Endothelial cell of umbilical vein (primary cell): Measurements from ENCODE around the gene AHCY. TPM values are rescaled to one million over a fixed set of nuclear protein-coding genes. Genes with fewer than 3 reads are reported as not detected.
"Not testable (repeated sequence)": the region's sequence is repeated elsewhere in the genome, so short reads cannot be mapped to it uniquely, and the experiment has no call there.

ENCODE experiments used
- BruUV-seq: library from RNA; stranded (reverse); fragments of 400-500 nt; replicated peaks from 2 replicates; lab custom pipeline; 2021; lab: Mats Ljungman, UMichigan
- CTCF ChIA-PET: fragments of 300-600, 350-600 bp; sonication (Branson Sonifier 250); formaldehyde crosslinking; loops from one replicate; lab custom pipeline; 2021; ENCODE audit warnings: antibody characterized with exemption, inconsistent platforms; lab: Charles Lee
- POLR2A ChIA-PET: fragments of 300-600, 350-600 bp; sonication (Branson Sonifier 250); formaldehyde crosslinking; loops from one replicate; lab custom pipeline; 2021; ENCODE audit warnings: antibody characterized with exemption, inconsistent platforms; lab: Charles Lee
- DNase-seq: peaks from one replicate; pipeline ENCODE4 v3.0.0-alpha.2; 2011; ENCODE audit warnings: low read depth, low spot score
- FAIRE-seq: peaks from 2 replicates; lab custom pipeline; 2011; peaks lifted over from hg19 to GRCh38; lab: Jason Lieb, UNC
- H2AFZ ChIP-seq: 2 replicates; pipeline ENCODE4 v1.6.0; 2012; ENCODE audit warnings: low read depth, low read length, control low read depth, inconsistent platforms
- H3K27ac ChIP-seq: 2 replicates; pipeline ENCODE4 v1.5.1; 2011; ENCODE audit warnings: low read depth, mild to moderate bottlenecking, control low read depth, low read length, moderate library complexity; ENCODE audit not compliant: insufficient read depth
- H3K27me3 ChIP-seq, 2 experiments: 2 replicates each; pipeline versions ENCODE4 v1.6.0 to v1.6.1; 2011; ENCODE audit warnings: low read length in 2 of 2, mixed read lengths in 1 of 2; ENCODE audit not compliant: control insufficient read depth in 2 of 2, insufficient read depth in 2 of 2
- H3K36me3 ChIP-seq, 2 experiments: 2 replicates in 1 of 2; 3 replicates in 1 of 2; pipeline ENCODE4 v1.5.1; 2011; ENCODE audit warnings: low read length in 2 of 2, mild to moderate bottlenecking in 1 of 2, moderate library complexity in 1 of 2; ENCODE audit not compliant: control insufficient read depth in 2 of 2, insufficient read depth in 2 of 2; ENCODE audit errors: extremely low read depth in 1 of 2
- H3K4me1 ChIP-seq: 3 replicates; pipeline ENCODE4 v1.5.1; 2011; ENCODE audit warnings: mild to moderate bottlenecking, low read length; ENCODE audit not compliant: control insufficient read depth, insufficient read depth; ENCODE audit errors: extremely low read depth
- H3K4me2 ChIP-seq: 2 replicates; pipeline ENCODE4 v1.6.1; 2011; ENCODE audit warnings: low read length, control low read depth, mixed read lengths; ENCODE audit not compliant: insufficient read depth
- H3K4me3 ChIP-seq, 3 experiments: fragments of 200-600 bp in 1 of 3; sonication (generic), shearing (Covaris generic) in 1 of 3; replicated peaks in 1 of 3; 2 replicates each; pipeline ENCODE4 v1.5.1; 2011 to 2016; ENCODE audit warnings: control low read depth in 3 of 3, low read length in 3 of 3, mild to moderate bottlenecking in 2 of 3, inconsistent platforms in 1 of 3, low read depth in 1 of 3, moderate library complexity in 1 of 3; ENCODE audit not compliant: insufficient read depth in 1 of 3
- H3K79me2 ChIP-seq: 2 replicates; pipeline ENCODE4 v1.6.0; 2012; ENCODE audit warnings: low read length, inconsistent platforms; ENCODE audit not compliant: control insufficient read depth, insufficient read depth
- H3K9ac ChIP-seq: replicated peaks from 2 replicates; pipeline ENCODE3; 2011; ENCODE audit warnings: low read length, control low read depth; ENCODE audit not compliant: insufficient read depth; ENCODE audit errors: extremely low read depth
- H3K9me1 ChIP-seq: replicated peaks from 3 replicates; pipeline ENCODE4 v1.6.0; 2011; ENCODE audit warnings: mild to moderate bottlenecking, low read length; ENCODE audit not compliant: control insufficient read depth, insufficient read depth; ENCODE audit errors: extremely low read depth
- H3K9me3 ChIP-seq: replicated peaks from 2 replicates; pipeline ENCODE4 v1.5.1; 2012; ENCODE audit warnings: low read length, inconsistent platforms; ENCODE audit not compliant: control insufficient read depth, insufficient read depth
- H4K20me1 ChIP-seq: replicated peaks from 2 replicates; pipeline ENCODE3; 2011; ENCODE audit warnings: mild to moderate bottlenecking, low read length; ENCODE audit not compliant: control insufficient read depth, insufficient read depth; ENCODE audit errors: extremely low read depth
- EZH2 ChIP-seq: IDR thresholded peaks from 2 replicates; pipeline ENCODE4 v1.6.1; 2012; ENCODE audit warnings: borderline replicate concordance, low read depth, mild to moderate bottlenecking, moderate library complexity, low read length, inconsistent platforms; ENCODE audit not compliant: severe bottlenecking
- FOS ChIP-seq: IDR thresholded peaks from 2 replicates; pipeline ENCODE4 v1.6.1; 2011; ENCODE audit warnings: mild to moderate bottlenecking, low read length, moderate library complexity, borderline replicate concordance; ENCODE audit not compliant: insufficient read depth
- GATA2 ChIP-seq: IDR thresholded peaks from 2 replicates; pipeline ENCODE4 v1.7.0; 2011; ENCODE audit warnings: low read depth, mild to moderate bottlenecking, moderate library complexity, mixed read lengths, low read length; ENCODE audit not compliant: insufficient read length, insufficient read depth
- JUN ChIP-seq: IDR thresholded peaks from 2 replicates; pipeline ENCODE4 v1.6.1; 2011; ENCODE audit warnings: borderline replicate concordance, low read depth; ENCODE audit not compliant: insufficient read length, insufficient read depth
- MYC ChIP-seq: IDR thresholded peaks from one replicate; pipeline ENCODE4 v1.6.1; 2011; ENCODE audit warnings: mild to moderate bottlenecking, low read depth, low read length
- POLR2A ChIP-seq: IDR thresholded peaks from 2 replicates; pipeline ENCODE4 v1.6.1; 2012; ENCODE audit warnings: low read depth, mild to moderate bottlenecking, control low read depth, low read length
- POLR2AphosphoS5 ChIP-seq: IDR thresholded peaks from 2 replicates; pipeline ENCODE4 v1.6.1; 2012; ENCODE audit warnings: low read depth, mild to moderate bottlenecking, control low read depth, low read length, moderate library complexity; ENCODE audit not compliant: insufficient read depth
- dilution Hi-C: fragments of 300-500 bp; cut with MboI; formaldehyde crosslinking; loops from one replicate; pipeline ENCODE4 v1.15.0; 2019; ENCODE audit warnings: low sequenced_read_pairs; ENCODE audit not compliant: extremely low pct_ligation_motif_present
- intact Hi-C: fragments of 100-400 bp; cut with micrococcal nuclease; formaldehyde crosslinking; loops from one replicate; pipeline ENCODE4 v1.10.0; 2022
- polyA plus RNA-seq, 4 experiments: library from polyadenylated mRNA; depleted of rRNA in 3 of 4; stranded (reverse) in 3 of 4; unstranded in 1 of 4; fragments of >200 nt; gene quantifications; 2 replicates each; pipeline versions ENCODE4 v1.2.1 to v1.2.3, GENCODE V29; 2011 to 2012; ENCODE audit warnings: missing spikeins in 1 of 4
- total RNA-seq: library from RNA; stranded (reverse); gene quantifications from 2 replicates; pipeline ENCODE4 v1.2.3, GENCODE V29; 2021
- TF ChIP-seq, protein P1 (sequence below), 2 donors: IDR thresholded peaks; 1 replicate in 1 of 2; 2 replicates in 1 of 2; pipeline ENCODE4 v1.5.1; 2011; ENCODE audit warnings: low read length in 2 of 2, mild to moderate bottlenecking in 2 of 2, moderate library complexity in 2 of 2, control low read depth in 1 of 2, inconsistent platforms in 1 of 2, low read depth in 1 of 2; ENCODE audit not compliant: insufficient read depth in 1 of 2; ENCODE audit errors: extremely low read depth in 1 of 2
- TF ChIP-seq, protein P2 (sequence below): IDR thresholded peaks from 2 replicates; pipeline ENCODE4 v1.6.1; 2011; ENCODE audit not compliant: insufficient read depth, insufficient read length

The AHCY gene
- total and polyA plus RNA-seq, 2 donors (not counting 3 experiments of a cell fraction or from before 2014, with no cell fraction given), result 94.7 to 168 TPM

DNA sequence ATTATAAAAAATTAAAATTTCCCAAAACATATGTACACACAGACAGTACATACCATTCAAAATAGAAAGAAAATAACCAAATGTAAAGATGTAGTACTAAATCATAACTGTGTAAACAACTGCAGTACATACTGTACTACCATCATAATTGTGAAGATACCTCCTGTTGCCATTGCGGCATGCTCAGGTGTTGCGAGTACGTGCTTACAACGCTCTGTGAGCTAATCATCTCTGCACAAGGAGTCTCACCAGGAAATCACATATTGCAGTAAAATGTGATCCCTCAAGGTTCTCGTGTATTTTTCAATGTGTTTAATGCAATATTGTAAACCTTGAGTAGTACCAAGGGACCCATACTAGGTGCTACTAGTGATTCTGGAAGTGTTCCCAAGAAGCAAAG is 39.0 kb downstream of the AHCY start:
- H3K27me3 ChIP-seq, result no peaks in the 10 kb centered on the region
- H4K20me1 ChIP-seq, result no peaks in the 10 kb centered on the region
- TF ChIP-seq, protein P1, sequence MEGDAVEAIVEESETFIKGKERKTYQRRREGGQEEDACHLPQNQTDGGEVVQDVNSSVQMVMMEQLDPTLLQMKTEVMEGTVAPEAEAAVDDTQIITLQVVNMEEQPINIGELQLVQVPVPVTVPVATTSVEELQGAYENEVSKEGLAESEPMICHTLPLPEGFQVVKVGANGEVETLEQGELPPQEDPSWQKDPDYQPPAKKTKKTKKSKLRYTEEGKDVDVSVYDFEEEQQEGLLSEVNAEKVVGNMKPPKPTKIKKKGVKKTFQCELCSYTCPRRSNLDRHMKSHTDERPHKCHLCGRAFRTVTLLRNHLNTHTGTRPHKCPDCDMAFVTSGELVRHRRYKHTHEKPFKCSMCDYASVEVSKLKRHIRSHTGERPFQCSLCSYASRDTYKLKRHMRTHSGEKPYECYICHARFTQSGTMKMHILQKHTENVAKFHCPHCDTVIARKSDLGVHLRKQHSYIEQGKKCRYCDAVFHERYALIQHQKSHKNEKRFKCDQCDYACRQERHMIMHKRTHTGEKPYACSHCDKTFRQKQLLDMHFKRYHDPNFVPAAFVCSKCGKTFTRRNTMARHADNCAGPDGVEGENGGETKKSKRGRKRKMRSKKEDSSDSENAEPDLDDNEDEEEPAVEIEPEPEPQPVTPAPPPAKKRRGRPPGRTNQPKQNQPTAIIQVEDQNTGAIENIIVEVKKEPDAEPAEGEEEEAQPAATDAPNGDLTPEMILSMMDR (IDR thresholded peaks at IDR 0.05; ENCODE audit: extremely low read depth in 1 of 2, insufficient read depth in 1 of 2, low read depth in 1 of 2, low read length in 2 of 2), result no peak
- no peak for TF ChIP-seq FOS
- TF ChIP-seq GATA2, result no peak
- TF ChIP-seq, protein P2, sequence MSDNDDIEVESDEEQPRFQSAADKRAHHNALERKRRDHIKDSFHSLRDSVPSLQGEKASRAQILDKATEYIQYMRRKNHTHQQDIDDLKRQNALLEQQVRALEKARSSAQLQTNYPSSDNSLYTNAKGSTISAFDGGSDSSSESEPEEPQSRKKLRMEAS, result no peak
- TF ChIP-seq EZH2, result no peak
- no peak for TF ChIP-seq MYC
- no peak for TF ChIP-seq POLR2A
- TF ChIP-seq JUN, result no peak
- no peak for TF ChIP-seq POLR2AphosphoS5
- H3K4me1 ChIP-seq, result peaks cover 5% of the 10 kb centered on the region
- dilution Hi-C loops (no loop called here), intact Hi-C loops (no loop called here)
- no peak overlapping the region for H3K27ac ChIP-seq
- FAIRE-seq (no peak), DNase-seq (no peak)
- no peak overlapping the region for H2AFZ ChIP-seq
- ChIA-PET CTCF (interaction anchor here (0.9 kb wide), 1 partner anchor 74 kb away, joined by 3 read pairs; no protein-coding TSS in a partner anchor), POLR2A (no interaction called here)
- no peak overlapping the region for H3K4me3 ChIP-seq
- H3K36me3 ChIP-seq, result no peaks in the 10 kb centered on the region
- BruUV-seq, result no TSS peak
- no peaks in the 10 kb centered on the region for H3K9me1 ChIP-seq
- H3K79me2 ChIP-seq, result no peaks in the 10 kb centered on the region
- H3K4me2 ChIP-seq, result no peak overlapping the region
- H3K9ac ChIP-seq, result no peak overlapping the region
- H3K9me3 ChIP-seq, result no peaks in the 10 kb centered on the region

DNA sequence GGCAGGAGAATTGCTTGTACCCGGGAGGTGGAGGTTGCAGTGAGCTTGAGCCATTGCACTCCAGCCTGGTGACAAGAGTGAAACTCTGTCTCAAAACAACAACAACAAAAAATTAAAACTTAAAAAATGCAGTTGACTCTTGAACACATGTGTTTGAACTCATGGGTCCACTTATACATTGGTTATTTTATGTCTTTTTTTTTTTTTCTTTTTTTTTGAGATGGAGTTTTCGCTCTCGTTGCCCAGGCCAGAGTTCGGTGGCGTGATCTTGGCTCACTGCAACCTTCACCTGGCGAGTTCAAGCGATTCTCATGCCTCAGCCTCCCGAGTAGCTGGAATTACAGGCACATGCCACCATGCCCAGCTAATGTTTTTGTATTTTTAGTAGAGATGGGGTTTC is 39.7 kb downstream of the AHCY start:
- dilution Hi-C loops, H4K20me1 ChIP-seq, H2AFZ ChIP-seq, H3K4me1 ChIP-seq, H3K9me3 ChIP-seq, H3K27me3 ChIP-seq, H3K9ac ChIP-seq, DNase-seq, H3K27ac ChIP-seq, H3K9me1 ChIP-seq, POLR2A ChIA-PET, H3K4me2 ChIP-seq, H3K4me3 ChIP-seq, H3K79me2 ChIP-seq, BruUV-seq, FAIRE-seq, intact Hi-C loops, H3K36me3 ChIP-seq: not testable (repeated sequence)
- CTCF ChIA-PET, result interaction anchor here (0.9 to 1.8 kb wide), 3 partner anchors 8 to 73 kb away, joined by 3 to 6 read pairs (median 3); no protein-coding TSS in a partner anchor
